ENCODE measurements around the gene BNIP2. TPM values are rescaled to one million over a fixed set of nuclear protein-coding genes. Genes with fewer than 3 reads are reported as not detected.
"Not testable (repeated sequence)": the region's sequence is repeated elsewhere in the genome, so short reads cannot be mapped to it uniquely, and the experiment has no call there.

BNIP2 gene, protein sequence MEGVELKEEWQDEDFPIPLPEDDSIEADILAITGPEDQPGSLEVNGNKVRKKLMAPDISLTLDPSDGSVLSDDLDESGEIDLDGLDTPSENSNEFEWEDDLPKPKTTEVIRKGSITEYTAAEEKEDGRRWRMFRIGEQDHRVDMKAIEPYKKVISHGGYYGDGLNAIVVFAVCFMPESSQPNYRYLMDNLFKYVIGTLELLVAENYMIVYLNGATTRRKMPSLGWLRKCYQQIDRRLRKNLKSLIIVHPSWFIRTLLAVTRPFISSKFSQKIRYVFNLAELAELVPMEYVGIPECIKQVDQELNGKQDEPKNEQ
- total RNA-seq = 103 TPM

DNA sequence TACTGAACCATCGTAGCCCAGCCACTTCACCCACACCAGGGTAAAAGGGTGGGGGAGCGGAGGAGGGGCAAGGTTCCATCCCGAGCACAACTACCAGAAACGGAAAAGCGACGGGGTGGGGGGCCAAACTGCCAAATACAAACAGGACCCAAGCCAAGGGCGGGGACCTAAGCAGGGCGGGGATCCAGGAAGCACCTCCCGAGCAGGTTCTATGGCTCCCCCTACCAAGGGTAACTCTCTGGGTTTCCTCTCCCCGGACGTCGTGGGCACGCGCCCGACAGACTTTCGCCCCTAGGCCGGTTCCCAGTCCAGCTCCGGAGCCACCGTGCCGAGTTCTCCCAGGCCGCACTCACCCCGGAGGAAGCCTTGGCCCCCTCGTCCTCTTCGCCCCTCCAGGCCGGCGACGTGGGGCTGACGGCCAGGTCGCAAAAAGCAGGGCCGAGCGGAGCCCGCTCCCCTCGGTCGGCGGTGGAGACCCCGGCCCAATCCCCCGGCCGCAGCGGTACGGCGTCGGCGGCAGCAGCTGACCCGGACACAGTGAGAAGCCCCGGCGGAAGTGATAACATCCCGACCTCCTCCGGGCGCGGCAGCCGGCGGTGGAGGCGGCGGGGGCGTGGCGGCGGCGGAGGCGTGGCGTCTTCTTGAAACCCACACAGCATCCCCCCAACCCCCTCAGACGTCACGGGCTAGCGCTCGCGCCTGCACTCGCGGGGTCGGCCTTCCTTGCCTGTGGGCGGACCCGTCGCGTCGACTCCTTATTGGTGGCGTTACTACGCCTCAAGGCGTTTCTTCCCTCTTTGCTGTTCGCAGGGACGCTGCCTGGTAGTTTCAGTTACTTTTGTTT is at the start of gene BNIP2:
TSS of gene BNIP2 (minus strand) at position 539 of the 844 bp plus-strand sequence. CDS start 6,863 bp downstream, outside the sequence.
- peak; percentile 100 for DNase-seq (ENCODE audit: low spot score)

DNA sequence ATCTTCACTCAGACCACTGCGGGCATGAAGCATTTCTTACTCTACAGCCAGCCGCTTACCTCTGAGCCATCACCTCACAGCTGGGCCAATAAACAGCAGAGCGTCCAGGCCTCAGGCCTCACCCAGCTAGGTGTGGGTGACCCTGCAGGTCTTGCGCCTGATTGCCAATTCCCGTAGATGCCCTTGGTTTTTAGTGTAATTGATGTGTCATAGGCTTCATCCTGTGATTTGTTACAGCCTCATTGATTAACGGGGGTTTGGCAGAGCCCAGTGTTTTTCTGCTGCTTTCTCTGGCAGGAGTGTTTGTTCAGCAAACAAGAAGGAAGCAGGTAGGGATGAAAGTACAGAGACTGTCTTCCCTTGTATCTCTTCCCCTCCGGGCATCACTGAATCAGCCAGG is 49.6 kb upstream of the BNIP2 start:
- DNase-seq (ENCODE audit: low spot score) = no peak

DNA sequence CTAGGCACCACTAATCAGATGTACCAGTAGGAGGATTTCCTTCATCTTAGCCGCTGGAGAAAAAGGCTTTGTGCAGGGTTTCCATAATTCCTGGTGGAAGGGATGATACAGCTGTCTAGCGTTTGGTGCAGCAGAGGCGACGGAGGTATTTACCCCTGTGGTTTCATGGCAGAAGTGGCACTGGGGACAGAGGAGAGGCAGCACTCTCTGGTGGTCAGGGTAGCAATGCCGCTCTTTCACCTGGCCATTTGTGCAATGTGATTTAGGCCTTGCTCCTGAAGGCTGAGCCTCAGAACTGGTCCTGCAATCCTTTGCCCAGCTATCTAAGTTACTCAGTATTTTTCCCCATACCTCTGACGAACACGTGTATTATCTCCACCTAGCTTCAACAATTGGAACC is 47.1 kb upstream of the BNIP2 start:
- no peak for DNase-seq (ENCODE audit: low spot score)

DNA sequence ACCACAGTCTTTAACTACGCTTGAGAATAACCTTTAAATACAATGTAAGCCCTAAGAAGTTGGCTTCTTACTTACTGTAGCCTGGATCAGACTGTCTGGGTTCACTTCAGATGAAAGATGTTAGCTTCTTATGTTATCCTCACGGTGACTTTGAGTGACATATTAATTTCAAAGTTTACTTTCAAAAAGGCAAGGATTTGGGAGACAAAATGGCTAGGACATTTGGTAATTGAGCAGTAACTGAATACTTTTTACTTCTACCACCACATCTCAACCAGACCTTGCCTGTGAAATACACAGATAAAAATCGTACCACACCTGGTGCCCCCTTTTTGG is 36.0 kb upstream of the BNIP2 start:
- DNase-seq (ENCODE audit: low spot score) = no peak

DNA sequence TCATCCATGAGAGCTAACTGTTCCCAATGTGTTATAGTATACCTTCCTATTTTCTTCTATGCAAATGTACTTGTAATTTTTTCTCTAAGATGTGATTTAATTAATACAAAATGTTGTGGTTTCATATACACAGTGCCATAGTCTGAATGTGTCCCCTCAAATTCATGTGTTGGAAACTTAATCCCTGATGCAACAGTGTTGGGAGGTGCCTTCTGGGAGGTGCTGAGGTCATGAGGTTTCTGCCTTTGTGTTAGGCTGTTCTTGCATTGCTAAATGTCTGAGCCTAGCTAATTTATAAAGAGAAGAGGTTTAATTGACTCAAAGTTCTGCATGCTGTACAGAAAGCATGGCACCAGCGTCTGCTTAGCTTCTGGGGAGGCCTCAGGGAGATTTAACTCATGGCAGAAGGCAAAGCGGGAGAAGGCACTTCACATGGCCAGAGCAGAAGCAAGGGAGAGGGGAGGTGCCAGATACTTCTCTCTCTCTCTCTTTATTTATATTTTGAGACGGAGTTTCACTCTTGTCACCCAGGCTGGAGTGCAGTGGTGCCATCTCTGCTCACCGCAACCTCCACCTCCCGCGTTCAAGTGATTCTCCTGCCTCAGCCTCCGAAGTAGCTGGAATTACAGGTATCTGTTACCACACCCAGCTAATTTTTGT is 34.7 kb upstream of the BNIP2 start:
- DNase-seq (ENCODE audit: low spot score) = no peak

DNA sequence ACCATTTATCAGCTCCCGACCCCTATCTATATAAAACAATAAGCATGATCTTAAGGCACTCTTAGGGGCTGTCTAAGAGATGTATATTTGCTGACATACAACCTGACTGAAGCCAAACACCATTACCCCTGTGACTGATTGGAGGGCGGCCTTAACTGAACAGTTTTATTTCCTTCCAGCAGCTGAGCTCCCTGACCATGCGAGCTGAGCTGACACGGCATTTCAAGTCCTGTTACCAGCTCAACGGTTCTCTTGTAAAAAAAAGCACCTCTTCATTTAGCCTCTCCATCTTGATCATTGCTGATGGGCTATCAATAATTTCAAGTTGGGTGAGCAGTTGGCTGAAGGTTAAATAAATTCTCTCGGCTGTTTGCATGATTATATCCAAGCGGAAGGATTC is 33.4 kb upstream of the BNIP2 start:
- no peak for DNase-seq (ENCODE audit: low spot score)

DNA sequence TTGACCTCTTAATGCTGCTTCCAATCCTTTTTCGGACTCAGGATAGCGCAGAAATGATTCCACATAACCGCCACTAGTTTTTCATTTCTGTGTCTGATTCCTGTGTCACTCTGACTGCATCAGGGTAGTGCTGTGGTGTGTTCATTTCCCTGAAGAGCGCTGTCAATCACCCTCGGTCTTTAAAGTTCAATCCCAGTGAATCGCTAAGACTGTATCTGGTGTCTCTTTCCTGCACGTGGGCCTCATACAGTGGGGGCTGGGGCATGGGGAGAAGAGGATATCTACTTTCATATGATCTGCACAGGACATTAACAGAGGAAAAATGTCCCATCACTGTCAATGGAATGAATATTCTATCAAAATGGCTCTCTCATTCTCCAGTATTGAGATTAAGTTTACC is 32.9 kb upstream of the BNIP2 start:
- DNase-seq (ENCODE audit: low spot score) = no peak

DNA sequence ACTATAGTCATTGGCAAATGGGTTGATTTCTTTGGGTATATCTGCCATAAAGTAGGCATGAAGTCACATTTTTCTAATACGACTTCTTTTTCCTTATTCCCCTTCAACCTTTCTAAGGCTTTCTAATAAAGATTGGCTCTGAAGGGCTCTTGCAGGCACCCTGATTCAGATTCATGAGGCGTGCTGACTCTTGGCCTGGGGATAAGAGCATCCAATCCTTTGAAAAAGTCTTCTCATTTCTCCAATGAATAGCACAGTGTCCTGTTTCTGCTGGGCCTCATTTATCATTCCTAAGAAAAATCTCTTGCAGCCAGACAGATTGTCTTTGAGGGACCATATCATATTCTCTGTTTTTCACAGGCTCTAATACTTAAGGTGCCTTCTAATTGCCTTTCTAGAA is 32.3 kb upstream of the BNIP2 start:
- DNase-seq (ENCODE audit: low spot score) = no peak

DNA sequence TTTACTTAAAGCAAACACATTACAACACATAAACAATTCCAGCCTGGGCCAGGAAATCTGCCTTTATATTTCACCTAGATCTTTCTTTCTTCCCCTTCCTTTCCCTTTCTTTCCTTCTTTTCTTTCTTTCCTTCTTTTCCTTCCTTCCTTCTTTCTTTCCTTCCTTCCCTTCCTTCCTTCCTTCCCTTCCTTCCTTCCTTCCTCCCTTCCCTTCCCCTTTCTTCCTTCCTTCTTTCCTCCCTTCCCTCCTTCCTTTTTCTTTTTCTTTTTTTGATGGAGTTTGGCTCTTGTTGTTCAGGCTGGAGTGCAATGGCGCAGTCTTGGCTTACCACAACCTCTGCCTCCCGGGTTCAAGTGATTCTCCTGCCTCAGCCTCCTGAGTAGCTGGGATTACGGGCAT is 24.1 kb upstream of the BNIP2 start:
- no peak for DNase-seq (ENCODE audit: low spot score)

DNA sequence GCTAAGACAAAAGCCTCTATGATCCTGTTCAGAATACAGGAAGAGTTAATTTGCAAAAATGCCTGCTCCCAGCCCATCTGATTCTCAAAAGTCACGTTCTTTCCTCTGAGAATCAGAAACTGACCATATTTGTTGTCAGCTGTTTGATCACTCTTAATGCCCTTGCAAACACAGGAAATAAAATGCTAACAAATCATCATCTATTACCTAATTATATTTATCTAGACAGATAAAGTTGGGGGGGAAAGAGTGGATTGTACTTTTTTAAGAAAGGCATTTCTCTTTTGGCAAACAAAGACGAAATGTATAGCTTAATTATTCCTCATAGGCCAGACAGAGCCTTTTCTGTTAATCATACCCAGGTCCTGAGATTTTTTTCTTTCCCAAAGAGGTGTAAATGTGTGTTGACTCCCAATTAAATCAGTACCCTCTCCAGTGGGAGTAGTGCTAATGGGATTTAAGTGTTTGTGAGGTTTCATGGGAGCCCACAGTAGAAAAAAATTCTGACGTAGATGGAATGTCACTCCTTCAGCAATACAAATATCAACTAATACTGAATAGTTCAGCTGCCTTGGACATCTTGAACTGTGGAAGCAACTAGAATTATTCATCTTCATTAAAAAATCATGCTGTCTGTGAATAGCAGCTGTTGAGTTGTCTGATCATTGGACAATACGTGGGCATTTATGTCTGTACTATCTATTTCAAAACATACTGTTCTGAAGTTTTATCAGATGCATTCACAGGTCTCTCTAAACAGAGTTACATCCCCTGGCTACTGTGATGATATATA is 22.5 kb upstream of the BNIP2 start:
- DNase-seq (ENCODE audit: low spot score) = no peak

DNA sequence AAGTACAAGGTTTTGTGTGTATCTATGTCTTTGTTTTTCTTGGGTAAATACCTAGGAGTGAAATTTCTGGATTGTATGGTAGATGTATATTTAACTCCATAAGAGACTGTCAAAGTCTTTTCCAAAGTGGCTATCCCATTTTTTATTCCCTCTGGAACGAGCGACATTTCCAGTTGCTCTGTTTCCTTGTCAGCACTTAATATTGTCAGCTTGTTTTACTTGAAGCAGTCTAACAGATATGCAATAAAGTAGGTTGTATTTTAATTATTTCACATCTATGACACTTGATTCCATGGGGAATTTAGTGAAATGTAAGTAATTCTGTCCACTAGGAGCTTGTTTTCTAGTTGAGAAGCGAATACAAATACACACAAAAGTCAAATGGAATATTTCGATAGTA is 18.5 kb upstream of the BNIP2 start:
- DNase-seq (ENCODE audit: low spot score) = no peak

DNA sequence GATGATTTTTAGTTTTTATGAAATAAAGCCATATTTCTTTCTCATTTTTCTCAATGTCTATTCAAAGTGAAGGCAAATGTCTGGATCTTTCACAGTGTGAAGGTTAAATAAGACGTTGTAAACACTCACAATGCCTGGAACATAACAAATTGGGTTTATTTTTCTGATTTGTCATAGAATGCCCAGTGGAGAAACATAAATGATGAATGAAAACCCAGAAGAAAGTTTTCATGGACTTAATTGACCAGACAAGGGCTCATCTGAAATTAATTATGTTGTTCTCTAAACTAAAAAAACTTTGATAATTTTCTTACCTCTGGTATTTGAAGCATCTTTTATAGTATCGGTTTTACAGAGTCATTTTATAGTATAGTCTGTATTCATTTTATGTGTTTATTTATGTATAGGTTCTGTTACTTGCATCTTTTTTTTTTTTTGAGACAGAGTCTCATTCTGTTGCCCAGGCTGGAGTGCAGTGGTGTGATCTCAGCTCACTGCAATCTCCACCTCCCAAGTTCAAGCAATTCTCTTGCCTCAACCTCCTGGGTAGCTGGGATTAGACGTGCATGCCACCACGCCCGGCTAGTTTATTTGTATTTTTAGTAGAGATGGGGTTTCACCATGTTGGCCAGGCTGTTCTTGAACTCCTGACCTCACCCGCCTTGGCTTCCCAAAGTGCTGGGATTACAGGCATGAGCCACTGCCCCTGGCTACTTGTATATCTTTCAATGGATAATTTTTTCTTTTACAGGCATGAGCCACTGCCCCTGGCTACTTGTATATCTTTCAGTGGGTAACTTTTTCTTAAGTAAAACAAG is 15.1 kb upstream of the BNIP2 start:
- no peak for DNase-seq (ENCODE audit: low spot score)

DNA sequence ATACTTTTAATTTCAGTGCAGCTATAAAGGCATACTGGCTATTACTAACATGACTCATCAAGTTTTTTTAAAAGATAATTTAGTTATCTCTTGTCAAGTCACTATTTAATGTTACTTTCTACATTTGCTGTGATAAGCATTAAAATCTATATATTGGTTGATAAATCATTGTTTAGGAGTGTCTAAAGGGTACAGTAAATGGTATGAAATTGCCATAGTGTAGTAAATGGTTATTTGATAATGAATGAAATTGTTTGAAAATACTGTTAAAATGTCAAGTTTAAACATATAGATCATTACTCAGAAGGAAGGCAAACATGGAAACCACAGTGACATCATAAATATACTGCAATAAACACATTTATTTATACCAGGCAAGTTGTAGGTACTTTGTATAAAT is 13.2 kb upstream of the BNIP2 start:
- DNase-seq (ENCODE audit: low spot score) = no peak

DNA sequence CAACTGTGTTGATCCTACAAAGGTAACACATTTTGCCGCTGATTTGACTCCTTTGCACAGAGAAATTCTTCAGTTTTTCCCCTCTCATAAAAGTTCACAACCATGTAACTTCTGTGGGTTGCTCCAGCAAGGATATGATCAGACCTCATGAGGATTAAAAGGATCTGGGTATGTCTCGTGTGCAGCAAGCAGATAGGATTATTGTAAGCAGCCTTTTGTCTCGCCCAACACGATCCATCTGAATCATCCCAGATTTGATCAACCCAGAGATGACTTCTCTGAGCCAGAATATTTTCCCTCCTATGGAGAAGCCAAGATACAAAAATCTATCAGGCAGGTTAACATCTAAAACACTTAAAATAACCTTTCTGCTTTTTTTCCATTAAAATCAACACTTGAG is 12.8 kb upstream of the BNIP2 start:
- no peak for DNase-seq (ENCODE audit: low spot score)

DNA sequence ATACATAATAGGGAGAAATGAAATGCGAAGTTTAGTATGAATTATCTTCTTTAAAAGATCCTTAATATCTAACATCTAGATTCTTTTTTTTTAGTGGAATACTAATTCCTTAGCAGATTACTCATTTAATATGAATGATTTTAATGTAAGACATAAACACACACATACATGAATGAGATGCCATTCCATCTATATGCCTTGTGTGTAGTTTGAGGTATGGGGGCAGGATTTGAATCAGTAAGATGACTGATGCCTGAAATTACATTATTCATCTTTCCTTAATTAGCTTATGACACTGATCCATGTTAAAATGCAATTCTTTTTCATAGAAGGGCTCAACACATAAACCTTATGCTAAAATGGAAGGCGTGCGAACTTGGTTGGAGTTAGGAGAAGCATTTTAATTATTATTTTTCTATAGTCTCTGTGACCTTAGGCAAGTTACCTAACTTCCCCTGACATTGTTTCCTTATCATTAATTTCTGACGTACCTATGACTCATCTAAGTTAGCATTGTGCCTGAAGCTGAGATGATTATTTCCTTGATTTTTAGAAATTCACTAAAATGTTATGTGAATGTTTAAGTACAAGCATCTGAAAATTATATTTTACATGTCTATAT is 10.8 kb upstream of the BNIP2 start:
- no peak for DNase-seq (ENCODE audit: low spot score)

DNA sequence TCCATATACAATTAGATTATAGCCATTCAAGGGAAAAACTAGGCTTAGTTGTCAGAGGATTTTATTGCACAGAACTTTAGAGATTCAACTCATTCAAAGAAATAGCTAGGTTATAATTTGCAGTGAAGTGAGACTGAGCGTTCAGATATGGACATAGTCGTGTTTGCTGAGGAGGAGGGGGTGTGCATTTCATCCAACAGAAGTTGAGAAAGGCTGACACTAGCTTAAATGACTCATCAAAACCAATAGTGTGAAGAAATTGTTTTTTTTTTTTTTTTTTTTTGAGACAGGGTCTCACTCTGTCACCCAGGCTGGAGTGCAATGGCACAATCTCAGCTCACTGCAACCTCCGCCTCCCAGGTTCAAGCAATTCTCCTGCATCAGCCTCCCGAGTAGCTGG is 8.9 kb upstream of the BNIP2 start:
- DNase-seq (ENCODE audit: low spot score) = not testable (repeated sequence)

DNA sequence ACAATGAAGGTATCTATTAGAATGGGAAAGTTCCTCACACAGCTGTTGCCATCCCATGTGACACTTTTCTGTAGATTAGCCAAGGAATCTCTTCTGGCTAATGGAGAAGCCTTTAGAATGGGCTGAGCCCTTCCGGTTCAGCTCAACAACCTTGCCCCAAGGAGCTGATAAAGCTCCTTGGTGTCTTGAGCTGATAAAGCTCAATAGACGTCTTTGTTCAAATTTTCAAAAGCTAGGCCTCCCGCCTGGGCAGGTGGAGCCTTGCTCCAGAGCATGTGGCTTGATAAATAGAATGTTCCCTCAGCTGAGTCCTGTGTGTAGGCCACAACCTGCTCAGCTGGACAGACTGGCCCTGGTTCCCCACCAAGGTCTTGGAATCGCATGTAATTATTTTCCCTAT is 7.2 kb upstream of the BNIP2 start:
- DNase-seq (ENCODE audit: low spot score) = no peak

DNA sequence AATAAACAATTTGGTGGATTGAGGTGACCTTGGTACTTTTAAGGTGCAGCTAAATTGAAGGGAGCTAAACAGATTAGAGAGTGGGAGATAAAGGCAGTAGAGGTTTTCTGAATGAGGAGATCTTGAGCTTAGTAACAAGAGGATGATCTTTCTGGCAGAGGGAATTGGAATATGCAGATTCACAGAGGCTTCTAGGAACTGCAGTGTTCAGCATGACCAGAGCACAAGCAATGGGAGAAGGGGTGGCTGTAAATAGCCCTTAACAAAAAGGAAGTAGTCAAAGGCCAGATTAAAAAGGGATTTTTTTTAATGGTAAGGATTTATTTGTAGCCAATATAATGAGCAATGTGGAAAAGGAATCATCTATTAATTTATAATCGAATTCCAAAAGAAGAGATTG is 5.7 kb upstream of the BNIP2 start:
- DNase-seq (ENCODE audit: low spot score) = no peak

DNA sequence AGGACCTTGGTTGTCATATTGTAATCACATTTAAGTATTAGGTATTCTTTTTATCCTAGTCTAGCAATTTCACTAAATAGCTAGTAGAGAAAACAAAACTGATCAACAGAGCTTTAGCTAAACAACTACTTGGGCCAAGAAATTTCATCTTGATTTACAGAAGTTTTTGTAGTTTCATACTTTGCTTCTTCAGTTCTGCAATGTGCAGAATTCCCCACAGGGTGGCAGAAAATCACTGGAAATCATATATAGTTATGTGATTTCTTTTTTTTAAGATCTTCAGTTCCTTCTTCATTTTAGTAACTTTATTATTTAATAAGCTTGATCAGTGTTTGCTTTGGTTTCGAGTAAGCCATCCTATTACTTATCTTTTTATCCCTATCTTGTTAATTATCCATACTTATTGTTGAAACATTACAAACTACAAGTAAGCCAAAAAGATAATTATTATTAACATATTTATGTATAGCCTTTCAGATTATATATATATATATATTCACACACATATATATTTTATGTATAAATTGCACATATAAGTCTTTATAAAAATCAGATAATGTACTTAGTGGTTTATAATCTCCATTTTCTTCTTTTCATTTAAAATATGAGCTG is 2.2 kb upstream of the BNIP2 start:
- DNase-seq (ENCODE audit: low spot score) = no peak

DNA sequence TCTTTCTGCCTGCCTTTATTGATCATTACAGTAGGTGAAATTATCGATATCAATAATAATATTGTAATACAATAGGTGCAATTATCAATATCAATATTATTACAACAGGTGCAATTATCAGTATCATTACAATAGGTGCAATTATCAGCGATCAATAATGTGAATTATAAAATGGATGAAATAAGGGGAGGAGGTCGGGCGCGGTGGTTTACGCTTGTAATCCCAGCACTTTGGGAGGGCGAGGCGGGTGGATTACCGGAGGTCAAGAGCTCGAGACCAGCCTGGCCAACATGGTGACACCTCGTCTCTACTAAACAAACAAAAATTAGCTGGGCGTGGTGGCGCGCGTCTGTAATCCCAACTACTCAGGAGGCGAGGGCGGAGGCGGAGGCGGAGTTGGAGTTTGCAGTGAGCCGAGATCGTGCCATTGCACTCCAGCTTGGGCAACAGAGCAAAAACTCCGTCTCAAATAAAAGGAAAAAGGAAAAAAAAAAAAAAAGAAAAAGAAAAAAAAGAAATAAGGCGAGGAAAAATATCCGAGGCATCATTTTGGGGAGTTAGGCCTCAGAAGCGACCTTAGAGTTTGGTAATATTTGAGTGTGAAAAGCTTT is 611 bp upstream of the BNIP2 start:
- DNase-seq (ENCODE audit: low spot score) = peak; percentile 85

Measured in ureter (tissue), 1 donor.